ENCODE data around the gene SHB. TPM values are rescaled to one million over a fixed set of nuclear protein-coding genes. Genes with fewer than 3 reads are reported as not detected.

The SHB gene
- total and polyA plus RNA-seq, 2 experiments from 2014 or later: 28.2 to 46.9 TPM

DNA sequence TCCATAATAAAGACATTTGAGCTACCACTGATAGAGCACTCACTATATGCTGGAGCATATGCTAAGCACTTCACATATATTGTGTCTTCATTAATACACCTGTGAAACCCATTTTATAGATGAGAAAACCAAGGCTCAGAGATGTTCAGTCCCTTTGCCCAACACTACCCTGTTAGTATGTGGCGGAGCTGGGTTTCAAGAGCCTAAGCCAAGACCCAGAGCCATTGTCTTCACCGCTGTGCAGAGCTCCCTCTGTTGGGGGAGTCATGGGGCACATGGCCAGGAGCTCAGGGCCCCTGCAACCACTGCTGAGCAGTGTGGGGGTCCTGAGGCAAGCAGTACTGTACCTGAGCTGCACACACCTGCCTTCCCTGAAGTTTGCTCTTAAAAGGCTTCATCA lies 127.8 kb downstream of the SHB start:
- TF ChIP-seq, protein P1, sequence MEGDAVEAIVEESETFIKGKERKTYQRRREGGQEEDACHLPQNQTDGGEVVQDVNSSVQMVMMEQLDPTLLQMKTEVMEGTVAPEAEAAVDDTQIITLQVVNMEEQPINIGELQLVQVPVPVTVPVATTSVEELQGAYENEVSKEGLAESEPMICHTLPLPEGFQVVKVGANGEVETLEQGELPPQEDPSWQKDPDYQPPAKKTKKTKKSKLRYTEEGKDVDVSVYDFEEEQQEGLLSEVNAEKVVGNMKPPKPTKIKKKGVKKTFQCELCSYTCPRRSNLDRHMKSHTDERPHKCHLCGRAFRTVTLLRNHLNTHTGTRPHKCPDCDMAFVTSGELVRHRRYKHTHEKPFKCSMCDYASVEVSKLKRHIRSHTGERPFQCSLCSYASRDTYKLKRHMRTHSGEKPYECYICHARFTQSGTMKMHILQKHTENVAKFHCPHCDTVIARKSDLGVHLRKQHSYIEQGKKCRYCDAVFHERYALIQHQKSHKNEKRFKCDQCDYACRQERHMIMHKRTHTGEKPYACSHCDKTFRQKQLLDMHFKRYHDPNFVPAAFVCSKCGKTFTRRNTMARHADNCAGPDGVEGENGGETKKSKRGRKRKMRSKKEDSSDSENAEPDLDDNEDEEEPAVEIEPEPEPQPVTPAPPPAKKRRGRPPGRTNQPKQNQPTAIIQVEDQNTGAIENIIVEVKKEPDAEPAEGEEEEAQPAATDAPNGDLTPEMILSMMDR (IDR thresholded peaks at IDR 0.05; ENCODE audit: low read depth, low read length): no peak
- Histone ChIP-seq H3K4me3 (no peak overlapping the region), H3K9me3 (ENCODE audit: low read depth) (no peaks in the 10 kb centered on the region), H3K27me3 (no peaks in the 10 kb centered on the region), H3K4me1 (ENCODE audit: low read depth) (peaks cover 57% of the 10 kb centered on the region), H3K36me3 (no peaks in the 10 kb centered on the region), H3K27ac (no peak overlapping the region)
- no peak for DNase-seq (ENCODE audit: low read depth in 1 of 2, low spot score in 1 of 2)

DNA sequence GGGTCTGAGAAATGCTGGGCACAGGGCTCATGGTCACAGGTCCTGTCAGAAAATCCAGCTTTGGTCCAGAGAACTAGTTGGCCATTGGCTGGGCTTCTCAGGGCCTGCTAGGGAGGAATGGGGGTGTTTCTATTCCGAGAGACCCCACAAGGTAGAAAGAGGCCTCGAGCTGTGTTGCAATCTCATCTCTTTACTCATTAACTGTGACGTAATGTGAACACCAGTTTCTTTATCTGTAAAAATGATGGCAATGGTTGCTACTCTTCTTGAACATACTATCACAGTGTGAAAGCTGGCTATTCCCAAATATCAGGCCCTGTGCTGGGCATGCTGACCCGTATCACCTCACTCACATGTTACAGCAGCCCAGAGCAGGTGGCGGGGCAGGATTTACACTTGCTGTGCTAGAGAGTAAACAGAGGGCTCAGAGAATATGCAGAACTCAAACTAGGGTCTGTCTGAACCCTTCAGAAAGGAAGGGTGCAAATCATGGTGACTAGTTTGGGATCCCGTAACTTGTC lies 129.4 kb downstream of the SHB start:
- no peaks in the 10 kb centered on the region for H3K27me3 ChIP-seq

DNA sequence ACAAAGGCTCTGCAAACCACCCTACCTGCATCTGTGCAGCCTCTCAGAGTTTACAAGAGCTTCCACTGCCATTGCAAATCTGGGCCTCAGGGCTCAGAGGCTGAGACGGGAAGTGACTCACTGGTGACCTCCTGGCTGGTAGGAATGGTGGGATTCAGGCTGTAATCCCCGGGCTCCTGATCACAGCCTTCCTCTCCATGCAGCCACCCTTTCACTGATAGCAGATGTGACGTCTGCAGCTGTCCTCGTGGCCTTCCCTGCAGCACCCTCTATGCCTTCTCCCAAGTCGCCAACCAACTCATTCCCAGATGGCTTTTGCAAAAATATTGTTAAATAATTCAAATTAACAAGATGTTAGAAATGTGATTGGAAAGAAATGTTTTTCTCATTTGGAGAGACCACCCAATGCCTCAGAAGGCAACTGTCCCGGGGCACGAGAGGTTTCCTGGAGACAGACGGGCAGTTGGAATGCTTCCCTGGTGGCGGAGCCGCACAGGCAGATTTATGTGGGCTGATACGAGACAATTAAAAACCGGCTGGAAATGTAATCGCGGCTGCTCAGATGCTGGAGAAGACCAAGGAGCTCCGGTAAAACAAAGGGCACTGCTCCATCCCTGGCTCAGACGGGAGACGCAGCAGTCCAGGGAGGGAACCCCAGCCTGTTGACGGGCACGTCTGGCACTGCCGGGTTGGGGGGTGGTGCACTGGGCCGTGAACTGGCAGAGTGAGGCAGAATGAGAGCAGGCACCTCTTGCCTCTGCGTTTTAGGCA lies 130.7 kb downstream of the SHB start:
- no peaks in the 10 kb centered on the region for H3K9me3 ChIP-seq (ENCODE audit: low read depth)
- H3K36me3 ChIP-seq: no peaks in the 10 kb centered on the region
- no peaks in the 10 kb centered on the region for H3K27me3 ChIP-seq
- TF ChIP-seq, protein P1 (IDR thresholded peaks at IDR 0.05; ENCODE audit: low read depth, low read length): no peak
- peaks cover 37% of the 10 kb centered on the region for H3K4me1 ChIP-seq (ENCODE audit: low read depth)
- no peak overlapping the region for H3K4me3 ChIP-seq
- peak overlapping the region; percentile 44 for H3K27ac ChIP-seq
- peak in 1 of 2 donors; percentile 77 for DNase-seq (ENCODE audit: low read depth in 1 of 2, low spot score in 1 of 2)

More for the DNA sequence above, 129.4 kb downstream of the SHB start:
- no peak overlapping the region for H3K4me3 ChIP-seq
- no peaks in the 10 kb centered on the region for H3K36me3 ChIP-seq
- TF ChIP-seq, protein P1 (IDR thresholded peaks at IDR 0.05; ENCODE audit: low read depth, low read length): no peak
- peak in 1 of 2 donors; percentile 57 for DNase-seq (ENCODE audit: low read depth in 1 of 2, low spot score in 1 of 2)
- no peaks in the 10 kb centered on the region for H3K9me3 ChIP-seq (ENCODE audit: low read depth)
- no peak overlapping the region for H3K27ac ChIP-seq
- peaks cover 48% of the 10 kb centered on the region for H3K4me1 ChIP-seq (ENCODE audit: low read depth)

DNA sequence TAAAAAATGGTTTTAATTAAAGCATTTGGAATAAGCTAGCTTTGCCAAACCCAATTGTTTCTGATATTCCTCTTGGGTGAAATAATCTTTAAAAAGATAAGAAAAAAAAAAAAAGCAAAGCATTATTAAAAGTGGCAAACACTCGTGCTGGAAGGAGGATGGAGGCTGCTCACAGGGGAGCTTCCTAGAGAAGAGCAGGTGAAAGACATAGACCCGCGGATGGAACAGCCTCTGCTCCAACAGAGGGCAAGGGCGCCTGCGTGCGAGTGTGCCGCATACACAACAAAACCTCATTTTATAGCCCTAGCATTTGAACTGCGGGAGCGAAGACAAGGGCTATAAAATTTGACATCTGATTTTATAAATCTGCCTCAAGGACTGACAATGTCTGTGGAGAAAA lies 131.7 kb downstream of the SHB start:
- no peak for DNase-seq (ENCODE audit: low read depth in 1 of 2, low spot score in 1 of 2)
- Histone ChIP-seq H3K27ac (peak overlapping the region; percentile 44), H3K36me3 (no peaks in the 10 kb centered on the region), H3K9me3 (ENCODE audit: low read depth) (no peaks in the 10 kb centered on the region), H3K4me1 (ENCODE audit: low read depth) (peaks cover 29% of the 10 kb centered on the region), H3K27me3 (no peaks in the 10 kb centered on the region), H3K4me3 (no peak overlapping the region)
- TF ChIP-seq, protein P1 (IDR thresholded peaks at IDR 0.05; ENCODE audit: low read depth, low read length): no peak

DNA sequence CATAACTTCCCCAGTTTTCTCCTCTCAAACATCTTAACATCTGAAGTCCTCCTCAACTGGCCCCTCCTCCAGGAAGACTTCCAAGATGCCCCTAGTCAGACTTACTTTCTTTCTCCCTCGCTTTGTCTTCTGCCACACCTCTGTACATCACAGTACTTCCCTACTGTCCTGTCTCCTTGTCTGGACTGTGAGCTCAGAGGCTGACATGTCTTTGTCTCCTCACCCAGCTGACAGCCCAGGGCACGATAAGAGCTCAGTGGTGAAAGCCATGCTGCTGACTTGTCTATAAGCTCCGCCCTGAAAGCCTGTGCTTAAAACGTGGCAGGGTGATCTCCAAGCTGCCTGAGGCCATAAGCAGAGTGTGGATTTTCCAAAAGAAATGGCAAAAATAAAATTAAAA lies 132.1 kb downstream of the SHB start:
- TF ChIP-seq, protein P1 (IDR thresholded peaks at IDR 0.05; ENCODE audit: low read depth, low read length): no peak
- Histone ChIP-seq H3K36me3 (no peaks in the 10 kb centered on the region), H3K9me3 (ENCODE audit: low read depth) (no peaks in the 10 kb centered on the region), H3K4me3 (no peak overlapping the region), H3K27ac (peak overlapping the region; percentile 44), H3K27me3 (no peaks in the 10 kb centered on the region), H3K4me1 (ENCODE audit: low read depth) (peaks cover 25% of the 10 kb centered on the region)
- DNase-seq (ENCODE audit: low read depth in 1 of 2, low spot score in 1 of 2): peak; percentile 73 to 77

Data from cardiac muscle cell (in vitro differentiated cells and primary cell).